ENCODE data around the gene GRID2. TPM values are rescaled to one million over a fixed set of nuclear protein-coding genes. Genes with fewer than 3 reads are reported as not detected.

Gene GRID2
- total RNA-seq, 1 experiment from 2014 or later: not detected

DNA sequence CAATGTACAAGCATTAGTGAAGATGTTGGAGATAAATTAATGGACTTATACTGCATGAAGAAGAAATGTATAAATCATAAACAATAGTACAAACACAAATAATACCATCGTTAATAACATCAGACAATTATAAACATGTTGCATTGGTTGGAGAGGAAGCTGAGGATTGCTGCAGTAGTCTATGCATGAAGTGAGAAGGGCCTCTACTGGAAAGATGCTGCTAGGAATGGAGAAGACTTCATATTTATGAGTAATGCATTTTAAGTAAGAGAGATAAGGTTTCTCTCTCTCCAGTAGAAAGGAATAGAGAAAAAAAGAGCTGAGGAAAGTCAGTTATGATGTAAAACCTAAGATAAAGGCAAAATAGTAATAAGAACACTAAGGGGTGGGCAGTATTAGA lies 247.8 kb downstream of the GRID2 start:
- POLR2A ChIA-PET: interaction anchor here (0.6 kb wide), 1 partner anchor 52 kb away, joined by 3 read pairs; no protein-coding TSS in a partner anchor
- Mint-ChIP-seq H3K4me3 (ENCODE audit: unreplicated experiment) (no peak overlapping the region), H3K36me3 (ENCODE audit: insufficient read depth, unreplicated experiment) (no peaks in the 10 kb centered on the region), H3K27me3 (ENCODE audit: insufficient read depth, unreplicated experiment) (no peaks in the 10 kb centered on the region), H3K9me3 (ENCODE audit: unreplicated experiment) (no peaks in the 10 kb centered on the region), H3K4me1 (ENCODE audit: insufficient read depth, unreplicated experiment) (no peaks in the 10 kb centered on the region), H3K27ac (ENCODE audit: low read depth, unreplicated experiment) (no peak overlapping the region)
- intact Hi-C loops (cut with micrococcal nuclease): no loop called here
- TF ChIP-seq, protein P1, sequence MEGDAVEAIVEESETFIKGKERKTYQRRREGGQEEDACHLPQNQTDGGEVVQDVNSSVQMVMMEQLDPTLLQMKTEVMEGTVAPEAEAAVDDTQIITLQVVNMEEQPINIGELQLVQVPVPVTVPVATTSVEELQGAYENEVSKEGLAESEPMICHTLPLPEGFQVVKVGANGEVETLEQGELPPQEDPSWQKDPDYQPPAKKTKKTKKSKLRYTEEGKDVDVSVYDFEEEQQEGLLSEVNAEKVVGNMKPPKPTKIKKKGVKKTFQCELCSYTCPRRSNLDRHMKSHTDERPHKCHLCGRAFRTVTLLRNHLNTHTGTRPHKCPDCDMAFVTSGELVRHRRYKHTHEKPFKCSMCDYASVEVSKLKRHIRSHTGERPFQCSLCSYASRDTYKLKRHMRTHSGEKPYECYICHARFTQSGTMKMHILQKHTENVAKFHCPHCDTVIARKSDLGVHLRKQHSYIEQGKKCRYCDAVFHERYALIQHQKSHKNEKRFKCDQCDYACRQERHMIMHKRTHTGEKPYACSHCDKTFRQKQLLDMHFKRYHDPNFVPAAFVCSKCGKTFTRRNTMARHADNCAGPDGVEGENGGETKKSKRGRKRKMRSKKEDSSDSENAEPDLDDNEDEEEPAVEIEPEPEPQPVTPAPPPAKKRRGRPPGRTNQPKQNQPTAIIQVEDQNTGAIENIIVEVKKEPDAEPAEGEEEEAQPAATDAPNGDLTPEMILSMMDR (IDR thresholded peaks at IDR 0.05; ENCODE audit: unreplicated experiment): no peak
- CTCF ChIA-PET: interaction anchor here (0.7 kb wide), 1 partner anchor 198 kb away, joined by 3 read pairs; no protein-coding TSS in a partner anchor
- DNase-seq (ENCODE audit: unreplicated experiment): no peak
- BruUV-seq (replicated peaks): no TSS peak

DNA sequence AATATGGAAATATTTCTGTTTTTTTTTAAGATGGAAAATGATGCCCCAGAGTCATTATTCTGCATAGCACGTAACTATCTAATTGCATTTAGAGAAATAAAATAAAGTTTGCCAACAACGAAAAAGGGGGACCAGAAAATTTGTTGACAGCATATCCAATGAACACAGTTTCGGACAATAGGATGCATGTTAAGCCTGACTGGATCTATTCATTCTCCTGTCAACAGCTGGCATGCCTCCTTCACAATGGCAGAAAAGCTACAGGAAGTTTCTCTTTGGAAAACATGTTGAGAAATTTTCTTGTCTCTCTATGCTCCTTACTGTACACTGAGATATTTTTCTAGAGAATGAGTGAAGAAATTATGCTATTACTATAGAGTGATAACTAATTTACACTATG lies 262.5 kb downstream of the GRID2 start:
- Mint-ChIP-seq H3K27ac (ENCODE audit: low read depth, unreplicated experiment) (no peak overlapping the region), H3K27me3 (ENCODE audit: insufficient read depth, unreplicated experiment) (no peaks in the 10 kb centered on the region), H3K36me3 (ENCODE audit: insufficient read depth, unreplicated experiment) (no peaks in the 10 kb centered on the region), H3K4me1 (ENCODE audit: insufficient read depth, unreplicated experiment) (no peaks in the 10 kb centered on the region), H3K4me3 (ENCODE audit: unreplicated experiment) (no peak overlapping the region), H3K9me3 (ENCODE audit: unreplicated experiment) (peaks cover 10% of the 10 kb centered on the region)
- no peak for DNase-seq (ENCODE audit: unreplicated experiment)
- CTCF ChIA-PET: no interaction called here
- POLR2A ChIA-PET: interaction anchor here (0.7 kb wide), 1 partner anchor 37 kb away, joined by 3 read pairs; no protein-coding TSS in a partner anchor
- TF ChIP-seq, protein P1 (IDR thresholded peaks at IDR 0.05; ENCODE audit: unreplicated experiment): no peak
- intact Hi-C loops (cut with micrococcal nuclease): no loop called here
- no TSS peak for BruUV-seq (replicated peaks)

DNA sequence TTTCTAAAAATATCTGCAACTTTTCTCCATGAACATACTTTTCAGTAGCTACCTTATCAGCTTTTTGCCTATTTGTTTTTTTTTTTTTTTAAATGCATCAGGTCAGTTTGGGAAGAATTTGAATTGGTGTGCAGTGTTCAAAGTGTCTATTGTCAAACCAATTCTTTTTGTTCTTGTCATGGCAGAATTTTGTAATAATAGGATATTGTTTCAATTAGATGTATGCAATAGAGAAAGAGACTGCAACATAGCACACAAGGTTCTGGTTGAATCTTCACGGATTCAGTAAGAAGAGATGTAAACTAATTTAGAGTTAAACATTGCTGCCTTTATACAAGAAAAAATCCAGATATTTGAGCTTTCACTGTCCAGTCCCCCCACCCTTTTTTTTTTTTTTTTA lies 277.1 kb downstream of the GRID2 start:
- DNase-seq (ENCODE audit: unreplicated experiment): no peak
- Mint-ChIP-seq H3K27ac (ENCODE audit: low read depth, unreplicated experiment) (no peak overlapping the region), H3K27me3 (ENCODE audit: insufficient read depth, unreplicated experiment) (no peaks in the 10 kb centered on the region), H3K4me1 (ENCODE audit: insufficient read depth, unreplicated experiment) (no peaks in the 10 kb centered on the region), H3K4me3 (ENCODE audit: unreplicated experiment) (no peak overlapping the region), H3K9me3 (ENCODE audit: unreplicated experiment) (peaks cover 8% of the 10 kb centered on the region), H3K36me3 (ENCODE audit: insufficient read depth, unreplicated experiment) (no peaks in the 10 kb centered on the region)
- intact Hi-C loops (cut with micrococcal nuclease): no loop called here
- TF ChIP-seq, protein P1 (IDR thresholded peaks at IDR 0.05; ENCODE audit: unreplicated experiment): no peak
- BruUV-seq (replicated peaks): no TSS peak
- ChIA-PET POLR2A (no interaction called here), CTCF (interaction anchor here (0.6 kb wide), 1 partner anchor 74 kb away, joined by 5 read pairs; no protein-coding TSS in a partner anchor)

DNA sequence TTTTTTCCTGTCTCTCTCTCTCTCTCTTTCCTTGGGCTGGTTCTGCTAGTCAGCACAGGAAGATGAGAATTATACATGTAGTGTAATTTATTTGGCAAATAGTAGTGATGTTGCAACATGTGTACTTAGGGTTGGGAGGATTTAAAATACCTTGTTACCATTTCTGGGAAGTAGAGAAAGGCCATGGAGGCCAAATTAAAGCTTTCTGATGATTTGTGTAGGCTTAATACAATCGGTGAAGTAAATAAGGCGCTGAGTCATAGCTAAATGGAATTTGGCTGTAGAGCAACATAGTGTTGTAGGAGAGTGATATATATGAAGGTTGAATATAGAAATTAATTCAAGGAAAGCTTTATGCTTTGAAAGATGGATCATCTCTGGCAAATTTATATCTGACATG lies 295.3 kb downstream of the GRID2 start:
- no peaks in the 10 kb centered on the region for H3K9me3 Mint-ChIP-seq (ENCODE audit: unreplicated experiment)
- CTCF ChIA-PET: no interaction called here
- no TSS peak for BruUV-seq (replicated peaks)
- TF ChIP-seq, protein P1 (IDR thresholded peaks at IDR 0.05; ENCODE audit: unreplicated experiment): no peak
- no peak overlapping the region for H3K4me3 Mint-ChIP-seq (ENCODE audit: unreplicated experiment)
- no peaks in the 10 kb centered on the region for H3K27me3 Mint-ChIP-seq (ENCODE audit: insufficient read depth, unreplicated experiment)
- peak; percentile 87 for DNase-seq (ENCODE audit: unreplicated experiment)
- intact Hi-C loops (cut with micrococcal nuclease): no loop called here
- POLR2A ChIA-PET: no interaction called here
- H3K27ac Mint-ChIP-seq (ENCODE audit: low read depth, unreplicated experiment): peak overlapping the region; percentile 55
- peaks cover 17% of the 10 kb centered on the region for H3K4me1 Mint-ChIP-seq (ENCODE audit: insufficient read depth, unreplicated experiment)
- H3K36me3 Mint-ChIP-seq (ENCODE audit: insufficient read depth, unreplicated experiment): no peaks in the 10 kb centered on the region

Data from MCF 10A (cell line).